ENCODE data around the gene GDI2. TPM values are rescaled to one million over a fixed set of nuclear protein-coding genes. Genes with fewer than 3 reads are reported as not detected.

GDI2 gene
- total RNA-seq, 4 donors from 2014 or later: 122 to 270 (median 203) TPM

GRCh38 chr10:5730766-5731165 lies 82.5 kb downstream of the GDI2 start:
- 77 to 82% methylated on average over 4 of the region's 4 CpGs for WGBS, 2 donors (ENCODE audit: low coverage in 1 of 2)
- in situ Hi-C loops (cut with MboI; ENCODE audit: low pct_ligation_motif_present in 1 of 4, low pct_unique_long_range_greater_than_20kb in 1 of 4, low sequenced_read_pairs in 3 of 4): no loop called here
- TF ChIP-seq POLR2AphosphoS5 (IDR thresholded peaks at IDR 0.05) (no peak), CTCF (IDR thresholded peaks at IDR 0.05) (no peak), EP300 (IDR thresholded peaks at IDR 0.05; ENCODE audit: low read depth) (no peak), POLR2A (IDR thresholded peaks at IDR 0.05) (no peak)
- H3K4me3 ChIP-seq: no peak overlapping the region
- intact Hi-C loops (cut with DNase I; ENCODE audit: low total_unique reads): no loop called here
- H3K27me3 ChIP-seq: no peaks in the 10 kb centered on the region
- H3K27ac ChIP-seq: no peak overlapping the region
- H3K36me3 ChIP-seq: peaks cover 0 to 34% (median 14%) of the 10 kb centered on the region in 4 donors
- no peaks in the 10 kb centered on the region for H3K9me3 ChIP-seq
- no peak for DNase-seq
- H3K4me1 ChIP-seq: no peaks in the 10 kb centered on the region

GRCh38 chr10:5723692-5724091 lies 89.5 kb downstream of the GDI2 start:
- H3K9me3 ChIP-seq: no peaks in the 10 kb centered on the region
- in situ Hi-C loops (cut with MboI; ENCODE audit: low pct_ligation_motif_present in 1 of 4, low pct_unique_long_range_greater_than_20kb in 1 of 4, low sequenced_read_pairs in 3 of 4): no loop called here
- intact Hi-C loops (cut with DNase I; ENCODE audit: low total_unique reads): no loop called here
- TF ChIP-seq POLR2A (IDR thresholded peaks at IDR 0.05): no peak
- no peak for TF ChIP-seq CTCF (IDR thresholded peaks at IDR 0.05)
- TF ChIP-seq POLR2AphosphoS5 (IDR thresholded peaks at IDR 0.05): no peak
- no peak for TF ChIP-seq EP300 (IDR thresholded peaks at IDR 0.05; ENCODE audit: low read depth)
- peaks cover 0 to 29% (median 10%) of the 10 kb centered on the region in 4 donors for H3K36me3 ChIP-seq
- DNase-seq: no peak
- WGBS, 2 donors (ENCODE audit: low coverage in 1 of 2): 68 to 83% methylated on average over 2 of the region's 2 CpGs
- H3K4me3 ChIP-seq: no peak overlapping the region
- no peak overlapping the region for H3K27ac ChIP-seq
- peaks cover 0 to 7% (median 5%) of the 10 kb centered on the region in 4 donors for H3K4me1 ChIP-seq
- H3K27me3 ChIP-seq: no peaks in the 10 kb centered on the region

- in situ Hi-C loops (cut with MboI; ENCODE audit: low pct_ligation_motif_present in 1 of 4, low pct_unique_long_range_greater_than_20kb in 1 of 4, low sequenced_read_pairs in 3 of 4): no loop called here
Observed at GRCh38 chr10:5720182-5720581, 93.1 kb downstream of the GDI2 start.

GRCh38 chr10:5719546-5719945 lies 93.7 kb downstream of the GDI2 start:
- no peak for DNase-seq
- 90 to 93% methylated on average over 3 of the region's 3 CpGs for WGBS, 2 donors (ENCODE audit: low coverage in 1 of 2)
- no peaks in the 10 kb centered on the region for H3K27me3 ChIP-seq
- no peak overlapping the region for H3K27ac ChIP-seq
- H3K4me1 ChIP-seq: peaks cover 0 to 14% (median 7%) of the 10 kb centered on the region in 4 donors
- no peak for TF ChIP-seq EP300 (IDR thresholded peaks at IDR 0.05; ENCODE audit: low read depth)
- no peak for TF ChIP-seq CTCF (IDR thresholded peaks at IDR 0.05)
- no peak for TF ChIP-seq POLR2A (IDR thresholded peaks at IDR 0.05)
- TF ChIP-seq POLR2AphosphoS5 (IDR thresholded peaks at IDR 0.05): no peak
- H3K4me3 ChIP-seq: no peak overlapping the region
- in situ Hi-C loops (cut with MboI; ENCODE audit: low pct_ligation_motif_present in 1 of 4, low pct_unique_long_range_greater_than_20kb in 1 of 4, low sequenced_read_pairs in 3 of 4): no loop called here
- no peaks in the 10 kb centered on the region for H3K9me3 ChIP-seq
- intact Hi-C loops (cut with DNase I; ENCODE audit: low total_unique reads): no loop called here
- peaks cover 0 to 10% (median 3%) of the 10 kb centered on the region in 4 donors for H3K36me3 ChIP-seq

More at GRCh38 chr10:5720182-5720581, 93.1 kb downstream of the GDI2 start:
- TF ChIP-seq EP300 (IDR thresholded peaks at IDR 0.05; ENCODE audit: low read depth) (no peak), CTCF (IDR thresholded peaks at IDR 0.05) (no peak), POLR2AphosphoS5 (IDR thresholded peaks at IDR 0.05) (no peak), POLR2A (IDR thresholded peaks at IDR 0.05) (no peak)
- no peak for DNase-seq
- WGBS, 2 donors (ENCODE audit: low coverage in 1 of 2): 90 to 94% methylated on average over 7 of the region's 7 CpGs
- H3K27me3 ChIP-seq: no peaks in the 10 kb centered on the region
- peaks cover 0 to 10% (median 3%) of the 10 kb centered on the region in 4 donors for H3K36me3 ChIP-seq
- H3K4me1 ChIP-seq: peaks cover 0 to 14% (median 7%) of the 10 kb centered on the region in 4 donors
- H3K27ac ChIP-seq: no peak overlapping the region
- no peaks in the 10 kb centered on the region for H3K9me3 ChIP-seq
- intact Hi-C loops (cut with DNase I; ENCODE audit: low total_unique reads): no loop called here
- no peak overlapping the region for H3K4me3 ChIP-seq

Other genes starting within 250 kb of the GDI2 start
- 10 to 100 TPM; 14.5 to 73.3 (median 61.0) TPM for gene ASB13, start 146.8 kb downstream of the GDI2 start, total RNA-seq
- gene TASOR2, start 128.6 kb downstream of the GDI2 start, total RNA-seq: 100 to 1,000 TPM in 1 of 4 donors, 10 to 100 TPM in 3; 55.0 to 106 (median 75.9) TPM
- 10 to 100 TPM in 3 of 4 donors, 1 to 10 TPM in 1; 8.5 to 21.7 (median 17.8) TPM for gene ANKRD16, start 76.5 kb upstream of the GDI2 start, total RNA-seq
- gene FBH1, start 76.8 kb upstream of the GDI2 start, total RNA-seq: 100 to 1,000 TPM; 101 to 143 (median 120) TPM
- gene IL15RA, start 164.1 kb upstream of the GDI2 start, total RNA-seq: 10 to 100 TPM in 3 of 4 donors, 1 to 10 TPM in 1; 3.7 to 58.1 (median 24.6) TPM
- 1 to 10 TPM in 1 of 4 donors, under 1 TPM in 1, not detected in 2; 0.79 to 1.1 TPM for gene IL2RA, start 248.9 kb upstream of the GDI2 start, total RNA-seq

All from transverse colon (tissue), 4 donors.